A549 (cell line): Measurements from ENCODE around the gene RIMS4. TPM values are rescaled to one million over a fixed set of nuclear protein-coding genes. Genes with fewer than 3 reads are reported as not detected.

ENCODE experiments used
- ATAC-seq, 2 experiments: fragments of 200-7000 bp in 1 of 2; fragments of >200 bp in 1 of 2; cut with Nextera tagmentation in 1 of 2; cut with Tn5 transposase in 1 of 2; 3 replicates each; pipeline versions ENCODE4 v1.8.0 to v1.9.1; 2018 to 2020; ENCODE audit warnings: mild to moderate bottlenecking in 1 of 2, moderate library complexity in 1 of 2
- CTCF ChIA-PET: fragments of 300-600 bp; sonication (Branson Sonifier 250); formaldehyde crosslinking; extraction: SDS; loops from one replicate; lab custom pipeline; 2021; ENCODE audit warnings: antibody characterized with exemption, inconsistent platforms; lab: Yijun Ruan, JAX
- POLR2A ChIA-PET: fragments of 350-600 bp; formaldehyde crosslinking; extraction: SDS; loops from one replicate; lab custom pipeline; 2021; ENCODE audit warnings: antibody characterized with exemption, inconsistent platforms; lab: Yijun Ruan, JAX
- DNase-seq, 2 experiments: peaks; one replicate each; pipeline versions ENCODE4 v3.0.0 to v3.0.0-alpha.2; 2011 to 2016; ENCODE audit warnings: low read depth in 1 of 2, low spot score in 1 of 2
- FAIRE-seq: peaks from 2 replicates; lab custom pipeline; 2011; peaks lifted over from hg19 to GRCh38; lab: Jason Lieb, UNC
- H3K27ac ChIP-seq, 2 experiments: fragments of >200 bp; sonication (Bioruptor Twin); formaldehyde crosslinking; 3 replicates each; pipeline ENCODE4 v1.5.1; 2016 to 2017
- H3K4me1 ChIP-seq: fragments of >200 bp; sonication (Bioruptor Twin); formaldehyde crosslinking; 3 replicates; pipeline ENCODE4 v1.6.1; 2016
- H3K4me2 ChIP-seq: fragments of >200 bp; sonication (Bioruptor Twin); formaldehyde crosslinking; 3 replicates; pipeline ENCODE4 v1.6.1; 2016
- H3K4me3 ChIP-seq: fragments of >200 bp; sonication (Bioruptor Twin); formaldehyde crosslinking; 3 replicates; pipeline ENCODE4 v1.5.1; 2016
- H3K9me3 ChIP-seq: fragments of >200 bp; sonication (Bioruptor Twin); formaldehyde crosslinking; 3 replicates; pipeline ENCODE4 v1.6.1; 2016
- CBX8 ChIP-seq: fragments of 200-600 bp; sonication (generic); IDR thresholded peaks from 2 replicates; pipeline ENCODE4 v1.6.1; 2016
- CEBPB ChIP-seq, 2 experiments: fragments of >200 bp in 1 of 2; sonication (Bioruptor Twin) in 1 of 2; formaldehyde crosslinking in 1 of 2; IDR thresholded peaks; 2 replicates each; pipeline ENCODE4 v1.6.1; 2012 to 2016
- CHD4 ChIP-seq: fragments of 200-600 bp; sonication (generic); IDR thresholded peaks from 2 replicates; pipeline ENCODE4 v1.6.1; 2016; ENCODE audit warnings: antibody characterized with exemption, mild to moderate bottlenecking, borderline replicate concordance
- EHMT2 ChIP-seq: fragments of 200-600 bp; sonication (generic); IDR thresholded peaks from 2 replicates; pipeline ENCODE4 v1.6.1; 2016; ENCODE audit warnings: antibody characterized with exemption, low read depth, mild to moderate bottlenecking, moderate library complexity
- ESRRA ChIP-seq: fragments of 150-350 bp; IDR thresholded peaks from 2 replicates; pipeline ENCODE4 v1.6.1; 2014; ENCODE audit warnings: mild to moderate bottlenecking, low read length, borderline replicate concordance
- FOSB ChIP-seq: fragments of 250-450 bp; sonication (Bioruptor Pico); IDR thresholded peaks from 2 replicates; pipeline ENCODE4 v1.5.0; 2020; ENCODE audit warnings: mild to moderate bottlenecking, moderate library complexity
- FOSL2 ChIP-seq, 2 experiments: fragments of 450-650 bp in 1 of 2; fragments of >200 bp in 1 of 2; sonication (Bioruptor Twin) in 1 of 2; formaldehyde crosslinking; IDR thresholded peaks; 2 replicates each; pipeline versions ENCODE4 v1.5.0 to v1.6.1; 2016 to 2020; ENCODE audit warnings: mild to moderate bottlenecking in 1 of 2, moderate library complexity in 1 of 2
- GATA3 ChIP-seq: IDR thresholded peaks from 2 replicates; pipeline ENCODE4 v1.6.1; 2012; ENCODE audit warnings: borderline replicate concordance
- HOXA7 ChIP-seq: fragments of 250-450 bp; sonication (Bioruptor Pico); IDR thresholded peaks from 2 replicates; pipeline ENCODE4 v1.5.0; 2020; ENCODE audit warnings: mild to moderate bottlenecking, moderate library complexity
- HOXB13 ChIP-seq: fragments of 250-450 bp; sonication (Bioruptor Pico); IDR thresholded peaks from 2 replicates; pipeline ENCODE4 v1.5.0; 2020; ENCODE audit warnings: low read depth, mild to moderate bottlenecking, moderate library complexity
- JUNB ChIP-seq: fragments of >200 bp; sonication (Bioruptor Twin); formaldehyde crosslinking; IDR thresholded peaks from 2 replicates; pipeline ENCODE4 v1.6.1; 2016
- NR3C1 ChIP-seq: fragments of >200 bp; sonication (Bioruptor Twin); formaldehyde crosslinking; IDR thresholded peaks from 3 replicates; pipeline ENCODE4 v1.6.1; 2017
- POLR2A ChIP-seq: IDR thresholded peaks from 2 replicates; pipeline ENCODE4 v1.6.1; 2012; ENCODE audit warnings: mild to moderate bottlenecking, low read length
- RCOR1 ChIP-seq: fragments of 150-350 bp; IDR thresholded peaks from 2 replicates; pipeline ENCODE4 v1.6.1; 2014; ENCODE audit warnings: antibody characterized with exemption, low read length, low read depth
- SMC3 ChIP-seq: fragments of >200 bp; sonication (Bioruptor Twin); formaldehyde crosslinking; IDR thresholded peaks from 3 replicates; pipeline ENCODE4 v1.6.1; 2018; ENCODE audit warnings: inconsistent platforms
- ZC3H11A ChIP-seq: fragments of 450-650 bp; IDR thresholded peaks from 2 replicates; pipeline ENCODE4 v1.6.1; 2014; ENCODE audit warnings: antibody characterized with exemption, mild to moderate bottlenecking
- WGBS: methylation state at CpG from one replicate; pipeline ENCODE4 v1.1.6; 2017; ENCODE audit errors: missing lambda C conversion rate; 5-methylcytosine and 5-hydroxymethylcytosine counted together
- polyA plus RNA-seq, 4 experiments: library from polyadenylated mRNA; depleted of rRNA in 3 of 4; stranded (reverse); fragments of >200 nt; fragmentation: RNase III in 1 of 4; extraction: RNeasy Plus Mini Kit Qiagen cat#74134 plus additional on column Dnase treatment in 1 of 4; gene quantifications; 2 replicates in 3 of 4; 3 replicates in 1 of 4; pipeline ENCODE4 v1.2.3, GENCODE V29; 2011 to 2017
- TF ChIP-seq, protein P1 (sequence below): fragments of 450-650 bp; IDR thresholded peaks from 2 replicates; pipeline ENCODE4 v1.6.1; 2014; ENCODE audit warnings: antibody characterized with exemption
- TF ChIP-seq, protein P2 (sequence below): fragments of 200-600 bp; sonication (generic); IDR thresholded peaks from 2 replicates; pipeline ENCODE4 v1.6.1; 2016; ENCODE audit warnings: antibody characterized with exemption, mild to moderate bottlenecking, moderate library complexity

RIMS4 gene
- polyA plus RNA-seq, 2 of the 4 experiments (the other 2 are of a cell fraction), result 0.39 to 1.3 TPM

DNA sequence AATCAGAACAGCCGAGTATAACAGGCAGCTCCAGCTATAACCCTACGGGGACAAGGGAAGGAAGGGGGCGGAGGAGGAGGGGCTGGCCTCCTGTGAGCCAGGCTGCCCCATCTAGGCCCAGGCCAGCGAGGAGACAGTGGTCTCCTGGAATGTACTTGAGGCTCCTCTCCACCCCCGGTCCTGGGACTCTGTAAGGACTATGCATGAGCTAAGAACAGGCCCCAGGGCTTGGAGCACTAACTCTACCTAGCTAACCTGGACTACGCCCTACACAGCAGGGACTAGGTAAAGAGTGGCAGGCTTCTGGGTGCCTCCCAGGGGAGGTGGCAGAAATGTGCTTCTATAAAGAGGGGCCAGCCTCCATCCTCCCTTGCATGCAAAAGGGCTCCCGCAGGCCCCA lies 55.8 kb downstream of the RIMS4 start:
- Histone ChIP-seq H3K9me3 (no peaks in the 10 kb centered on the region), H3K4me1 (peaks cover 5% of the 10 kb centered on the region; the same call in 1 of the 3 replicates), H3K27ac (no peak overlapping the region), H3K4me2 (no peak overlapping the region), H3K4me3 (no peak overlapping the region)
- CTCF ChIA-PET, result interaction anchor here (0.6 to 2.7 kb wide), 5 partner anchors 24 to 115 kb away, joined by 3 to 13 read pairs (median 3); no protein-coding TSS in a partner anchor
- TF ChIP-seq POLR2A (no peak), JUNB (no peak), FOSL2 (IDR thresholded peaks at IDR 0.05) (no peak), FOSL2 (CRISPR knock-in tag; IDR thresholded peaks at IDR 0.05) (no peak), HOXA7 (CRISPR knock-in tag) (no peak), NR3C1 (no peak), ZC3H11A (no peak), CHD4 (no peak), EHMT2 (no peak), GATA3 (no peak)
- TF ChIP-seq, protein P1, sequence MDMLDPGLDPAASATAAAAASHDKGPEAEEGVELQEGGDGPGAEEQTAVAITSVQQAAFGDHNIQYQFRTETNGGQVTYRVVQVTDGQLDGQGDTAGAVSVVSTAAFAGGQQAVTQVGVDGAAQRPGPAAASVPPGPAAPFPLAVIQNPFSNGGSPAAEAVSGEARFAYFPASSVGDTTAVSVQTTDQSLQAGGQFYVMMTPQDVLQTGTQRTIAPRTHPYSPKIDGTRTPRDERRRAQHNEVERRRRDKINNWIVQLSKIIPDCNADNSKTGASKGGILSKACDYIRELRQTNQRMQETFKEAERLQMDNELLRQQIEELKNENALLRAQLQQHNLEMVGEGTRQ, result no peak
- WGBS, result 67% methylated on average over 7 of the region's 7 CpGs
- DNase-seq (no peak), ATAC-seq (no peak), FAIRE-seq (no peak)
- POLR2A ChIA-PET, result no interaction called here

DNA sequence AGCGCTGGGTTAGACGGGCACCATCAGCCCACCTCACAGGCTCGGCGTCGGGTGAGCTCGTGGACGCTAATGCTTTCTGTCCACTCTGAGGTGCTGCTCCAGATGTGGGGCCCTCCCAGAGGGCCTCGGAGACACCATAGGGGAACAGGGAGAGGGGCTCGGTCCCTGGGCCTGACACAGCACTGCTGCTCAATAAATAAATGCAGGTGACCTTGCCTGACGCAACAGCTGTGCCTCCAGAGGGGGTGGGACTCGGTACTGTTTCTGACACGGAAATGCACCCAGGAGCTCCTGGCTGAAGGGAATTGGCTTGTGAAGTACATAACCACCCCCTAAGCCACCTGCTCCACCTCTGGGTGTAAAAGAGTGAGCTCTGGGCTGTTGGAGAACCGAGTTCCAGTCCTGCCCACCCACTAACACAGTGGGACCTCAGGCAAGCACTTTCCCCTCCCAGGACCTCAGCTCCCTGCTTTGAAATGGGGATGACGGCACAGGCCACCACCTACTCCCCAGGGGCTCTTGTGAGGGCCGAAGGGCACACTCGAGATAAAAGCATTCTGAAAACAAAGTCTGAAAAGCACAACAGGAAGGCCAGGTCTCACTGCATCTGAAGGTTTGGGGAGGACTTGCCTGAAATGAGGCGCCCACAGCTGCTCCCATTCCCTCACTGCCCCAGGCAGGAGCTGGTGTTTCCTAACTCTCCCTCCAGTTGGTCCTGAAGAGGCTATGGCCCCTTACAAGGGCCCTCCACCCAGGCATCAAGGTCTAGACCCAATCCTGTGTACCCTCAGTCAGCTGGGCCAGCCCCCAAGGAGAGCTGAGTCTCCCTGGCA lies 58.0 kb downstream of the RIMS4 start:
- POLR2A ChIA-PET, result no interaction called here
- no peak for ATAC-seq

More for the DNA sequence above, 58.0 kb downstream of the RIMS4 start:
- Histone ChIP-seq H3K4me1 (peaks cover 12% of the 10 kb centered on the region), H3K4me2 (no peak overlapping the region)
- TF ChIP-seq HOXB13 (CRISPR knock-in tag) (no peak), ESRRA (no peak), SMC3 (no peak), CBX8 (no peak), CEBPB (IDR thresholded peaks at IDR 0.05) (no peak), RCOR1 (no peak), CHD4 (no peak), FOSB (CRISPR knock-in tag) (no peak)
- TF ChIP-seq, protein P2, sequence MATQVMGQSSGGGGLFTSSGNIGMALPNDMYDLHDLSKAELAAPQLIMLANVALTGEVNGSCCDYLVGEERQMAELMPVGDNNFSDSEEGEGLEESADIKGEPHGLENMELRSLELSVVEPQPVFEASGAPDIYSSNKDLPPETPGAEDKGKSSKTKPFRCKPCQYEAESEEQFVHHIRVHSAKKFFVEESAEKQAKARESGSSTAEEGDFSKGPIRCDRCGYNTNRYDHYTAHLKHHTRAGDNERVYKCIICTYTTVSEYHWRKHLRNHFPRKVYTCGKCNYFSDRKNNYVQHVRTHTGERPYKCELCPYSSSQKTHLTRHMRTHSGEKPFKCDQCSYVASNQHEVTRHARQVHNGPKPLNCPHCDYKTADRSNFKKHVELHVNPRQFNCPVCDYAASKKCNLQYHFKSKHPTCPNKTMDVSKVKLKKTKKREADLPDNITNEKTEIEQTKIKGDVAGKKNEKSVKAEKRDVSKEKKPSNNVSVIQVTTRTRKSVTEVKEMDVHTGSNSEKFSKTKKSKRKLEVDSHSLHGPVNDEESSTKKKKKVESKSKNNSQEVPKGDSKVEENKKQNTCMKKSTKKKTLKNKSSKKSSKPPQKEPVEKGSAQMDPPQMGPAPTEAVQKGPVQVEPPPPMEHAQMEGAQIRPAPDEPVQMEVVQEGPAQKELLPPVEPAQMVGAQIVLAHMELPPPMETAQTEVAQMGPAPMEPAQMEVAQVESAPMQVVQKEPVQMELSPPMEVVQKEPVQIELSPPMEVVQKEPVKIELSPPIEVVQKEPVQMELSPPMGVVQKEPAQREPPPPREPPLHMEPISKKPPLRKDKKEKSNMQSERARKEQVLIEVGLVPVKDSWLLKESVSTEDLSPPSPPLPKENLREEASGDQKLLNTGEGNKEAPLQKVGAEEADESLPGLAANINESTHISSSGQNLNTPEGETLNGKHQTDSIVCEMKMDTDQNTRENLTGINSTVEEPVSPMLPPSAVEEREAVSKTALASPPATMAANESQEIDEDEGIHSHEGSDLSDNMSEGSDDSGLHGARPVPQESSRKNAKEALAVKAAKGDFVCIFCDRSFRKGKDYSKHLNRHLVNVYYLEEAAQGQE, result no peak
- TF ChIP-seq, all 56 proteins: peak for 0
- Histone ChIP-seq H3K9me3 (no peaks in the 10 kb centered on the region), H3K27ac (no peak overlapping the region), H3K4me3 (no peak overlapping the region)
- FAIRE-seq, result no peak
- CTCF ChIA-PET, result interaction anchor here (1.1 to 3.9 kb wide), 7 partner anchors 58 to 538 kb away, joined by 3 to 24 read pairs (median 3); partner anchors contain the start of gene RIMS4
- 66% methylated on average over 17 of the region's 17 CpGs for WGBS
- no peak for DNase-seq
